Smooth muscle cell (in vitro differentiated cells): ENCODE results near the gene RPS19BP1. TPM values are rescaled to one million over a fixed set of nuclear protein-coding genes. Genes with fewer than 3 reads are reported as not detected.

Experiments used
- DNase-seq: peaks from one replicate; lab custom pipeline; 2025; ENCODE audit not compliant: unreplicated experiment; lab: John Stamatoyannopoulos, UW
- H2AFZ ChIP-seq: fragments of 200-600 bp; sonication (generic); 2 replicates; pipeline ENCODE4 v1.6.0; 2016; ENCODE audit warnings: antibody characterized with exemption, low read depth, mild to moderate bottlenecking
- H3F3A ChIP-seq: fragments of 200-600 bp; sonication (generic); 2 replicates; pipeline ENCODE4 v1.6.0; 2017; ENCODE audit warnings: antibody characterized with exemption, low read depth
- H3K27ac ChIP-seq: fragments of 200-600 bp; sonication (generic); 2 replicates; pipeline ENCODE4 v1.5.1; 2016; ENCODE audit warnings: low read depth, mild to moderate bottlenecking
- H3K27me3 ChIP-seq: fragments of 200-600 bp; sonication (generic); 2 replicates; pipeline ENCODE4 v1.6.1; 2016; ENCODE audit warnings: low read depth, mild to moderate bottlenecking
- H3K36me3 ChIP-seq: fragments of 200-600 bp; sonication (generic); 2 replicates; pipeline ENCODE4 v1.5.1; 2016; ENCODE audit warnings: low read depth
- H3K4me1 ChIP-seq: fragments of 200-600 bp; sonication (generic); 2 replicates; pipeline ENCODE4 v1.5.1; 2016; ENCODE audit warnings: low read depth
- H3K4me2 ChIP-seq: fragments of 200-600 bp; sonication (generic); 2 replicates; pipeline ENCODE4 v1.6.0; 2016; ENCODE audit warnings: mild to moderate bottlenecking
- H3K4me3 ChIP-seq: fragments of 200-600 bp; sonication (generic); 2 replicates; pipeline ENCODE4 v1.5.1; 2016; ENCODE audit warnings: mild to moderate bottlenecking
- H3K79me2 ChIP-seq: fragments of 200-600 bp; sonication (generic); 2 replicates; pipeline ENCODE4 v1.6.0; 2016; ENCODE audit warnings: low read depth, mild to moderate bottlenecking
- H3K9ac ChIP-seq: fragments of 200-600 bp; sonication (generic); 2 replicates; pipeline ENCODE4 v1.6.0; 2016; ENCODE audit warnings: low read depth
- H3K9me3 ChIP-seq: fragments of 200-600 bp; sonication (generic); replicated peaks from 2 replicates; pipeline ENCODE4 v1.5.1; 2016; ENCODE audit warnings: low read depth
- H4K20me1 ChIP-seq: fragments of 200-600 bp; sonication (generic); 2 replicates; pipeline ENCODE4 v1.6.0; 2016; ENCODE audit warnings: low read depth
- CTCF ChIP-seq: fragments of 200-600 bp; sonication (generic); IDR thresholded peaks from 2 replicates; pipeline ENCODE4 v1.5.1; 2017; ENCODE audit warnings: borderline replicate concordance, mild to moderate bottlenecking, antibody characterized with exemption; ENCODE audit not compliant: insufficient read depth, poor library complexity, severe bottlenecking
- WGBS: methylation state at CpG from one replicate; pipeline ENCODE4 v1.1.7; 2016; ENCODE audit warnings: low lambda C conversion rate; 5-methylcytosine and 5-hydroxymethylcytosine counted together
- polyA plus RNA-seq: library from polyadenylated mRNA; unstranded; fragments of >200 nt; fragmentation: Nextera tagmentation; extraction: Ambion mirVana; gene quantifications from 2 replicates; pipeline ENCODE4 v1.2.1, GENCODE V29; 2016
- total RNA-seq: library from RNA; depleted of rRNA; stranded (reverse); fragments of >200 nt; gene quantifications from 2 replicates; pipeline ENCODE4 v1.2.3, GENCODE V29; 2014

Gene RPS19BP1
- total and polyA plus RNA-seq, 2 experiments from 2014 or later, result 71.6 to 97.1 TPM

- DNase-seq, result no peak
- 37% methylated on average over 5 of the region's 5 CpGs for WGBS
Measured at GRCh38 chr22:39580006-39580441, 47.5 kb upstream of the RPS19BP1 start.

GRCh38 chr22:39577900-39578299 is 45.4 kb upstream of the RPS19BP1 start:
- H3K4me1 ChIP-seq, result no peaks in the 10 kb centered on the region
- H3F3A ChIP-seq, result no peaks in the 10 kb centered on the region
- no peaks in the 10 kb centered on the region for H4K20me1 ChIP-seq
- no peak overlapping the region for H3K4me2 ChIP-seq
- H3K27ac ChIP-seq, result no peak overlapping the region
- H3K4me3 ChIP-seq, result no peak overlapping the region
- no peaks in the 10 kb centered on the region for H3K27me3 ChIP-seq
- H3K9me3 ChIP-seq, result no peaks in the 10 kb centered on the region
- no peak for TF ChIP-seq CTCF
- H3K36me3 ChIP-seq, result no peaks in the 10 kb centered on the region
- WGBS, result 97% methylated on average over 7 of the region's 7 CpGs
- no peaks in the 10 kb centered on the region for H3K79me2 ChIP-seq
- H3K9ac ChIP-seq, result no peak overlapping the region
- H2AFZ ChIP-seq, result no peak overlapping the region
- no peak for DNase-seq

More at GRCh38 chr22:39580006-39580441, 47.5 kb upstream of the RPS19BP1 start:
- Histone ChIP-seq H3K79me2 (no peaks in the 10 kb centered on the region), H3K9me3 (no peaks in the 10 kb centered on the region), H3K9ac (no peak overlapping the region), H3K4me3 (no peak overlapping the region), H3K27ac (no peak overlapping the region), H2AFZ (no peak overlapping the region), H3K27me3 (no peaks in the 10 kb centered on the region), H3K36me3 (no peaks in the 10 kb centered on the region), H3K4me2 (no peak overlapping the region), H3K4me1 (no peaks in the 10 kb centered on the region), H3F3A (no peaks in the 10 kb centered on the region), H4K20me1 (no peaks in the 10 kb centered on the region)
- TF ChIP-seq CTCF, result no peak

- no peak for TF ChIP-seq CTCF
- H3K4me2 ChIP-seq, result no peak overlapping the region
- WGBS, result 94% methylated on average over 21 of the region's 21 CpGs
- H3K36me3 ChIP-seq, result no peaks in the 10 kb centered on the region
- no peaks in the 10 kb centered on the region for H3K9me3 ChIP-seq
- H2AFZ ChIP-seq, result no peak overlapping the region
- H3F3A ChIP-seq, result no peaks in the 10 kb centered on the region
- H3K4me3 ChIP-seq, result no peak overlapping the region
- no peak overlapping the region for H3K9ac ChIP-seq
- no peaks in the 10 kb centered on the region for H3K4me1 ChIP-seq
- H3K79me2 ChIP-seq, result no peaks in the 10 kb centered on the region
- no peaks in the 10 kb centered on the region for H3K27me3 ChIP-seq
- DNase-seq, result no peak
- H3K27ac ChIP-seq, result no peak overlapping the region
- no peaks in the 10 kb centered on the region for H4K20me1 ChIP-seq
Measured at GRCh38 chr22:39577366-39577765, 44.8 kb upstream of the RPS19BP1 start.

- H3K27me3 ChIP-seq, result no peaks in the 10 kb centered on the region
- H2AFZ ChIP-seq, result no peak overlapping the region
- no peak overlapping the region for H3K4me2 ChIP-seq
- WGBS, result 95% methylated on average over 4 of the region's 4 CpGs
- H3K4me1 ChIP-seq, result no peaks in the 10 kb centered on the region
- H3K4me3 ChIP-seq, result no peak overlapping the region
- no peaks in the 10 kb centered on the region for H3K36me3 ChIP-seq
- no peaks in the 10 kb centered on the region for H4K20me1 ChIP-seq
- no peak for DNase-seq
- H3F3A ChIP-seq, result no peaks in the 10 kb centered on the region
- H3K9ac ChIP-seq, result no peak overlapping the region
- no peak for TF ChIP-seq CTCF
- no peaks in the 10 kb centered on the region for H3K9me3 ChIP-seq
- H3K79me2 ChIP-seq, result no peaks in the 10 kb centered on the region
- H3K27ac ChIP-seq, result no peak overlapping the region
Measured at GRCh38 chr22:39576027-39576426, 43.5 kb upstream of the RPS19BP1 start.
